Prostate gland (tissue), 2 donors: ENCODE data around the gene HNF4A.

Source experiments
- CTCF ChIP-seq, 4 experiments: fragments of 200-600 bp in 2 of 4; fragments of 450-650 bp in 2 of 4; sonication (generic) in 2 of 4; IDR thresholded peaks; 1 replicate in 3 of 4; 2 replicates in 1 of 4; pipeline ENCODE4 v1.5.1; 2016 to 2019; ENCODE audit warnings: antibody characterized with exemption in 4 of 4, mild to moderate bottlenecking in 2 of 4, moderate library complexity in 2 of 4
- POLR2AphosphoS5 ChIP-seq: sonication (generic); formaldehyde crosslinking; IDR thresholded peaks from one replicate; pipeline ENCODE4 v1.6.1; 2017; ENCODE audit warnings: antibody characterized with exemption

DNA sequence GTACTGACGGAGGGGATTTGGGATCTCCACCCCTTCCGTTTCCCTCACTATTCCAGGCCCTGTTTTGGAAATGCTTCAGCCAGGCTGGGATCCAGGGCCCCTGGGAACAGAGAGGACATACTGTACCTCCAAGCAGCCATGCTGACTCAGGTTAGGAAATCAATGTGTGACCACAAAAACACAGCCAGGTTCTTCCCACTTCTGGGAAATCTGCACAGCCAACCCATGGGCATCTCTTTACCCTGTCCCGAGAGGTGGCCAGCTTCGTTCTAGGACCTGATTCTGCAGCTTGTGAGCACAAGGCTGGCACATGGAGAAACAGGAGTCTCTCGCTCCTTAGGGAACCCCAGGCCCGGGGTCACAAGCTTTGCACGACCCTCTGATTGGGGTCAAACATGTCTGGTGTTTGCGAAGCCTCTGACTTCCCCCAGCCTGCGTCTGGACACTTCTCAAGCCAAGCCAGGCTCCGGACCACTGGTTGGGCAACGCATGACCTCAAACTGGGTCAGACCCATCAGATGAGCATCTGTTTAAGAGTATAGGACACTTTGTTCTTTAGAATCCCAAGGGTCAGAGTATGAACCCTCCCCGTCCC, 111.9 kb downstream of the HNF4A start:
- TF ChIP-seq CTCF (IDR thresholded peaks at IDR 0.05) (no peak), POLR2AphosphoS5 (peak; percentile 50)
